K562 (cell line): ENCODE data around the gene GRIK1. TPM values are rescaled to one million over a fixed set of nuclear protein-coding genes. Genes with fewer than 3 reads are reported as not detected.

ENCODE experiments used
- CEBPB ChIP-seq: fragments of 450-650 bp; IDR thresholded peaks from 2 replicates; pipeline ENCODE4 v1.6.1; 2016; ENCODE audit warnings: missing genetic modification characterization, missing compliant biosample characterization
- CREBBP ChIP-seq: IDR thresholded peaks from one replicate; pipeline ENCODE4 v1.6.1; 2012; ENCODE audit warnings: low read depth, mild to moderate bottlenecking, control low read depth, inconsistent platforms, low read length
- HDAC1 ChIP-seq, 2 experiments: fragments of 450-650 bp; IDR thresholded peaks; 2 replicates each; pipeline ENCODE4 v1.6.1; 2016 to 2017; ENCODE audit warnings: inconsistent platforms in 1 of 2, mild to moderate bottlenecking in 1 of 2, moderate library complexity in 1 of 2
- HDAC6 ChIP-seq: IDR thresholded peaks from 2 replicates; pipeline ENCODE4 v1.6.1; 2012; ENCODE audit warnings: low read depth, mild to moderate bottlenecking, control low read depth, inconsistent platforms, low read length, moderate library complexity
- MAFG ChIP-seq: fragments of 450-650 bp; conservative IDR thresholded peaks from 2 replicates; pipeline ENCODE4 v1.6.1; 2016; ENCODE audit warnings: missing genetic modification characterization, missing compliant biosample characterization
- MGA ChIP-seq: fragments of 450-650 bp; IDR thresholded peaks from 2 replicates; pipeline ENCODE4 v1.6.1; 2016; ENCODE audit warnings: mild to moderate bottlenecking, moderate library complexity
- TCFL5 ChIP-seq: fragments of 250-450 bp; sonication (Bioruptor Pico); conservative IDR thresholded peaks from 2 replicates; pipeline ENCODE4 v1.6.1; 2021; ENCODE audit warnings: mild to moderate bottlenecking, moderate library complexity, matching md5 sums
- TEAD4 ChIP-seq, 2 experiments: sonication (generic) in 1 of 2; formaldehyde crosslinking in 1 of 2; IDR thresholded peaks; 2 replicates each; pipeline versions ENCODE4 v1.6.1 to v1.8.0; 2012 to 2022; ENCODE audit warnings: borderline replicate concordance in 1 of 2, inconsistent platforms in 1 of 2, low read length in 1 of 2, mild to moderate bottlenecking in 1 of 2, missing genetic modification reagents in 1 of 2
- XRCC3 ChIP-seq: fragments of 450-650 bp; IDR thresholded peaks from 2 replicates; pipeline ENCODE4 v1.6.1; 2017; ENCODE audit warnings: mild to moderate bottlenecking, moderate library complexity
- ZBTB7A ChIP-seq: IDR thresholded peaks from 2 replicates; pipeline ENCODE4 v1.6.1; 2011; ENCODE audit warnings: low read depth, mild to moderate bottlenecking, low read length, moderate library complexity, borderline replicate concordance; ENCODE audit not compliant: control insufficient read depth
- polyA plus RNA-seq, 8 experiments: library from polyadenylated mRNA; depleted of rRNA in 4 of 8; stranded (reverse) in 5 of 8; unstranded in 3 of 8; fragments of >200 nt; fragmentation: Nextera tagmentation in 2 of 8; fragmentation: Illumina TruSeq in 1 of 8; extraction: Ambion mirVana in 2 of 8; extraction: Trizol in 1 of 8; gene quantifications; 2 replicates each; pipeline versions ENCODE4 v1.2.1 to v1.2.3, GENCODE V29; 2011 to 2014; ENCODE audit warnings: inconsistent platforms in 1 of 8, missing spikeins in 1 of 8
- total RNA-seq, 7 experiments: library from RNA; depleted of rRNA in 6 of 7; stranded (reverse); fragments of >200 nt in 6 of 7; fragmentation: Illumina TruSeq in 2 of 7; extraction: Trizol in 2 of 7; gene quantifications; 2 replicates each; pipeline versions ENCODE4 v1.2.1 to v1.2.3, GENCODE V29; 2011 to 2021; ENCODE audit warnings: low replicate concordance in 1 of 7
- TF ChIP-seq, protein P1 (sequence below): fragments of 450-650 bp; IDR thresholded peaks from 2 replicates; pipeline ENCODE4 v1.6.1; 2017; ENCODE audit warnings: antibody characterized with exemption, mild to moderate bottlenecking

Gene GRIK1
- total and polyA plus RNA-seq, 9 of the 15 experiments (the other 6 are each of a cell fraction or from before 2014, with no cell fraction given) = 0.17 to 2.8 (median 0.53) TPM

DNA sequence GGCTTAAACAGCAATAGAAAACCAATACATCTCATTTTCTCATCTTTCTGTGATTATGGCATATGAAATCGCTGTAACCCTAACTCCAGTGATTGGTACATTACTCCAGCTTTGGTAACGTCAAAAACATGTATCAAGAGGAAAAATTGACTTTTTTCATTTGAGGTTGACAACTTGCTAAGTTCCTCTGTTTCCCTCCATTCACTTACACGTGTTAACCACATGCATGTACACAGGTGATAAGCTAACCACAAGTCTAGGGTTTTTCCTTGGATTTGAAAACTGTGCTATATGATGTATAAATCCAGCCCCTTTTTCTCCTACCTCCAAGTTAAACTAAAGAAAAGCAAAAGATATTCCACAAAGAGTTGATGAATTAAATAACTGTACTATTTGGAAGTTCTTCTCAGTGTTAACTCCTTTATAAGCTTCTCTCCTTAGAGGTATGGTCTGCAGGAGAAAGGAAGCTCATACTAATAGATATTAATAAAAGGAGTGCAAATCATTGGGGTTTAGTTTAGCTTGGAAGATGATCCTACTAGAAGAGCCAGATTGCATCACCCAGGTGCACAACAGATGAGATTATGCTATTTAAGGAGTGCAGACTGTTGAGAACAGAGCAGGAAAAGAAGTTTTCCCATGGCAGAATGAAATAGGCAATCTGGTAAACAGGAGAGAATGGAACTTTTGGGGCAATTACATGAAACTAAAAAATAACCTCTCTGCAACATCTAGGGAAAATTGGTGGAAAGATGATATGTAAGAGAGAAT lies 277.9 kb downstream of the GRIK1 start (continued):
- no peak for TF ChIP-seq MAFG (tag)
- TF ChIP-seq HDAC6 = no peak
- TF ChIP-seq MGA = peak; percentile 98
- TF ChIP-seq, protein P1, sequence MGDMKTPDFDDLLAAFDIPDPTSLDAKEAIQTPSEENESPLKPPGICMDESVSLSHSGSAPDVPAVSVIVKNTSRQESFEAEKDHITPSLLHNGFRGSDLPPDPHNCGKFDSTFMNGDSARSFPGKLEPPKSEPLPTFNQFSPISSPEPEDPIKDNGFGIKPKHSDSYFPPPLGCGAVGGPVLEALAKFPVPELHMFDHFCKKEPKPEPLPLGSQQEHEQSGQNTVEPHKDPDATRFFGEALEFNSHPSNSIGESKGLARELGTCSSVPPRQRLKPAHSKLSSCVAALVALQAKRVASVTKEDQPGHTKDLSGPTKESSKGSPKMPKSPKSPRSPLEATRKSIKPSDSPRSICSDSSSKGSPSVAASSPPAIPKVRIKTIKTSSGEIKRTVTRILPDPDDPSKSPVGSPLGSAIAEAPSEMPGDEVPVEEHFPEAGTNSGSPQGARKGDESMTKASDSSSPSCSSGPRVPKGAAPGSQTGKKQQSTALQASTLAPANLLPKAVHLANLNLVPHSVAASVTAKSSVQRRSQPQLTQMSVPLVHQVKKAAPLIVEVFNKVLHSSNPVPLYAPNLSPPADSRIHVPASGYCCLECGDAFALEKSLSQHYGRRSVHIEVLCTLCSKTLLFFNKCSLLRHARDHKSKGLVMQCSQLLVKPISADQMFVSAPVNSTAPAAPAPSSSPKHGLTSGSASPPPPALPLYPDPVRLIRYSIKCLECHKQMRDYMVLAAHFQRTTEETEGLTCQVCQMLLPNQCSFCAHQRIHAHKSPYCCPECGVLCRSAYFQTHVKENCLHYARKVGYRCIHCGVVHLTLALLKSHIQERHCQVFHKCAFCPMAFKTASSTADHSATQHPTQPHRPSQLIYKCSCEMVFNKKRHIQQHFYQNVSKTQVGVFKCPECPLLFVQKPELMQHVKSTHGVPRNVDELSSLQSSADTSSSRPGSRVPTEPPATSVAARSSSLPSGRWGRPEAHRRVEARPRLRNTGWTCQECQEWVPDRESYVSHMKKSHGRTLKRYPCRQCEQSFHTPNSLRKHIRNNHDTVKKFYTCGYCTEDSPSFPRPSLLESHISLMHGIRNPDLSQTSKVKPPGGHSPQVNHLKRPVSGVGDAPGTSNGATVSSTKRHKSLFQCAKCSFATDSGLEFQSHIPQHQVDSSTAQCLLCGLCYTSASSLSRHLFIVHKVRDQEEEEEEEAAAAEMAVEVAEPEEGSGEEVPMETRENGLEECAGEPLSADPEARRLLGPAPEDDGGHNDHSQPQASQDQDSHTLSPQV = peak; percentile 90
- no peak for TF ChIP-seq HDAC1 (IDR thresholded peaks at IDR 0.05)
- peak; percentile 50; the same call in 1 of the 2 replicates for TF ChIP-seq TEAD4 (IDR thresholded peaks at IDR 0.05; ENCODE audit: low read length)
- no peak for TF ChIP-seq TEAD4 (CRISPR knock-in tag; IDR thresholded peaks at IDR 0.05; ENCODE audit: borderline replicate concordance)
- no peak for TF ChIP-seq XRCC3
- TF ChIP-seq TCFL5 = no peak
- peak; percentile 40 for TF ChIP-seq CEBPB (tag)
- no peak for TF ChIP-seq CREBBP
- TF ChIP-seq ZBTB7A = no peak
